Adrenal gland (tissue), 5 donors: ENCODE data around the gene RAF1.

Experiments
- POLR2A ChIP-seq, 2 donors: fragments of 450-650 bp; IDR thresholded peaks; one replicate each; pipeline ENCODE4 v1.6.1; 2017; ENCODE audit warnings: antibody characterized with exemption in 2 of 2, mild to moderate bottlenecking in 2 of 2, moderate library complexity in 1 of 2
- TF ChIP-seq, protein P1 (sequence below), 6 experiments: fragments of 450-650 bp in 4 of 6; fragments of 200-600 bp in 2 of 6; sonication (generic) in 1 of 6; IDR thresholded peaks; 1 replicate in 5 of 6; 2 replicates in 1 of 6; pipeline versions ENCODE4 v1.5.1 to v1.8.0; 2016 to 2021; ENCODE audit warnings: antibody characterized with exemption in 6 of 6, mild to moderate bottlenecking in 2 of 6, moderate library complexity in 1 of 6
- donor health status: DM: no; HTN: no; CAD: no.

DNA sequence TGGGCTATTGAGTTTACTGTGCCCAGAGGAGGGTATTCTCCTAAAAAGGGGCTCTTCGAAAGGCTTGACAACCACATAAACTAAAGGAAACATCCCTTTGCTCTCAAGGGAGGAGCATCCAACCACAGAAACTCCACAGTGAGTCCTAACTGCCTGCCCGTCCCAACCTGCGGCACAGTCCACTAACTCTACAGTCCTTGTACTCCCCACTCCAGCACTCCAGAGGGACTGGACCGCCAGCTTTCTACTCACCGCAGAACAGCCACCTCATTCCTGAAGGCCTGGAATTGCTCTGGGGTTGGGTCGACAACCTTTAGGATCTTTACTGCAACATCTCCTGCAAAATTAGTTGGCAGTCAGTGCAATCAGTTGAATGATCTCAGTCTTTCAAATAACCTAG lies 72.5 kb downstream of the RAF1 start:
- TF ChIP-seq, protein P1, sequence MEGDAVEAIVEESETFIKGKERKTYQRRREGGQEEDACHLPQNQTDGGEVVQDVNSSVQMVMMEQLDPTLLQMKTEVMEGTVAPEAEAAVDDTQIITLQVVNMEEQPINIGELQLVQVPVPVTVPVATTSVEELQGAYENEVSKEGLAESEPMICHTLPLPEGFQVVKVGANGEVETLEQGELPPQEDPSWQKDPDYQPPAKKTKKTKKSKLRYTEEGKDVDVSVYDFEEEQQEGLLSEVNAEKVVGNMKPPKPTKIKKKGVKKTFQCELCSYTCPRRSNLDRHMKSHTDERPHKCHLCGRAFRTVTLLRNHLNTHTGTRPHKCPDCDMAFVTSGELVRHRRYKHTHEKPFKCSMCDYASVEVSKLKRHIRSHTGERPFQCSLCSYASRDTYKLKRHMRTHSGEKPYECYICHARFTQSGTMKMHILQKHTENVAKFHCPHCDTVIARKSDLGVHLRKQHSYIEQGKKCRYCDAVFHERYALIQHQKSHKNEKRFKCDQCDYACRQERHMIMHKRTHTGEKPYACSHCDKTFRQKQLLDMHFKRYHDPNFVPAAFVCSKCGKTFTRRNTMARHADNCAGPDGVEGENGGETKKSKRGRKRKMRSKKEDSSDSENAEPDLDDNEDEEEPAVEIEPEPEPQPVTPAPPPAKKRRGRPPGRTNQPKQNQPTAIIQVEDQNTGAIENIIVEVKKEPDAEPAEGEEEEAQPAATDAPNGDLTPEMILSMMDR (IDR thresholded peaks at IDR 0.05) = no peak
- no peak for TF ChIP-seq POLR2A (IDR thresholded peaks at IDR 0.05)
